GM19025 (cell line): ENCODE measurements around the gene SLC34A2.
"Not testable (repeated sequence)": the region's sequence is repeated elsewhere in the genome, so short reads cannot be mapped to it uniquely, and the experiment has no call there.

Experiments used
- ATAC-seq: cut with Tn5 transposase; IDR thresholded peaks from one replicate; pipeline ENCODE4 v1.9.1; 2021; ENCODE audit warnings: mild to moderate bottlenecking, low read depth, moderate library complexity; ENCODE audit not compliant: unreplicated experiment

Gene SLC34A2, protein sequence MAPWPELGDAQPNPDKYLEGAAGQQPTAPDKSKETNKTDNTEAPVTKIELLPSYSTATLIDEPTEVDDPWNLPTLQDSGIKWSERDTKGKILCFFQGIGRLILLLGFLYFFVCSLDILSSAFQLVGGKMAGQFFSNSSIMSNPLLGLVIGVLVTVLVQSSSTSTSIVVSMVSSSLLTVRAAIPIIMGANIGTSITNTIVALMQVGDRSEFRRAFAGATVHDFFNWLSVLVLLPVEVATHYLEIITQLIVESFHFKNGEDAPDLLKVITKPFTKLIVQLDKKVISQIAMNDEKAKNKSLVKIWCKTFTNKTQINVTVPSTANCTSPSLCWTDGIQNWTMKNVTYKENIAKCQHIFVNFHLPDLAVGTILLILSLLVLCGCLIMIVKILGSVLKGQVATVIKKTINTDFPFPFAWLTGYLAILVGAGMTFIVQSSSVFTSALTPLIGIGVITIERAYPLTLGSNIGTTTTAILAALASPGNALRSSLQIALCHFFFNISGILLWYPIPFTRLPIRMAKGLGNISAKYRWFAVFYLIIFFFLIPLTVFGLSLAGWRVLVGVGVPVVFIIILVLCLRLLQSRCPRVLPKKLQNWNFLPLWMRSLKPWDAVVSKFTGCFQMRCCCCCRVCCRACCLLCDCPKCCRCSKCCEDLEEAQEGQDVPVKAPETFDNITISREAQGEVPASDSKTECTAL

DNA sequence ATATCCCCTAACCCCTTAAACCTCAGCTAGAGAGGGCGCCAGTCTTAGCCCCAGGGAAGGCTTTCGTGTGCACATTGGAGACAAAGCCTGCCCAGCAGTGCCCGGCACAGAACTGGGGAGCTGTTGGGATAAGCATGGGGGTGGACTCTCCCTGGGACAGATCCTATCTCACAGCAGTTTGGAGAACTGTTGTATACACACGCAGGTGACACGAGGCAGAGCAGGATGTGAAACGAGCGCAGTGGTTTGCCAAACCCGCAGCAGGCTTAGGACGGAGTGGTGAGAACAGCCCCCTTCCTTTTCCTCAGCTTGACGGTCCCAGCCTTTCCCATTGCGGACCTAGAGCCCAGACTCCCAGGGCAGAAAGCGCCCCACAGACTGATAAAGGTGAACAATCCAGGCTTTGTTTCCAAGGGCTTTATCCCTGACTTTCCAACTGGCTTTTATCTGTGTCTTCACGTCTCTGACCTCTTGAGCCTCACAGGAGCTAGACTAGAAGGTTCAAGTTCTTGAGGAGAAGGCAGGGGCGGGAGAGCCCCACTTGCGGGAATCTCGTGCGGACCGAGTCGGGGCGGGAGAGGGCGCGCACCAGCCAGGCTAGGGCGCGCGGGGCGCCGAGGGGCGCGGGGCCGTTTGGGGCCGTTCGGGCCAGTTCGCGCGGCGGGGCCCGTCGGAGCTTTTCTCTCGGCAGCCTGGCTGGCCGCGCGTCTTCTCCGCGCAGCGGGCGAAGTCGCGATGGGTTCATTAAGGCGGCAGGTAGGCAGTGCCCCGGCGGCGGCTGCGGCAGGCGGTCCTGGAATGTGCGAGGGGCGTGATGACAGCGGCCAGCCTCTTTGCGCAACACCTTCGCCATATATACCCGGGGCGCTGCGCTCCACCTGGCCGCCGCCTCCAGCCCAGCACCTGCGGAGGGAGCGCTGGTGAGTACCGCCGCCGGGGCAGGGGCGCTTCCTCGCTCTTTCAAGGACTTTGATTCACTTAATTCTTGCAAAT is at the start of gene SLC34A2:
SLC34A2 (plus strand) TSS at position 881 of the 993 bp plus-strand sequence. CDS start 6,650 bp downstream, outside the sequence.
- ATAC-seq, result no peak

DNA sequence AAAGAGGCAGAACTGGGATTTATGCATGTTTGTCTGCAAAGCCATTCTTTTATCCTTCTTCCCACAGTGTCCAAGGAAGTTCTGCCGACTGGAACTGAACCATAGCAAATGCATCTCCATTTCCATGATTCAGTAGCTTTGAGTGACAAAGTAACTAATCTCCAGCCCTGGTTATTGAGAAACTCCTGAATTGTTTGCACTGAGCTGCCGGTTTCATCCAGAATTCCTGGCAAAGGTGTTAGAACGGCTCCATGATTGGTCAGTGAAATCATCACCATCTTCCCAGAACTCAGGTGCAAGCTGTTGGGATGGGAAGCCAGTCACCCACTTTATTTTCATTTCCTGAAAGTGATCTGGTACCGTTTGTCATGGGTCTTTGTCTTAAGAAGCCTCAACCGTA is 47.0 kb upstream of the SLC34A2 start:
- ATAC-seq, result no peak

DNA sequence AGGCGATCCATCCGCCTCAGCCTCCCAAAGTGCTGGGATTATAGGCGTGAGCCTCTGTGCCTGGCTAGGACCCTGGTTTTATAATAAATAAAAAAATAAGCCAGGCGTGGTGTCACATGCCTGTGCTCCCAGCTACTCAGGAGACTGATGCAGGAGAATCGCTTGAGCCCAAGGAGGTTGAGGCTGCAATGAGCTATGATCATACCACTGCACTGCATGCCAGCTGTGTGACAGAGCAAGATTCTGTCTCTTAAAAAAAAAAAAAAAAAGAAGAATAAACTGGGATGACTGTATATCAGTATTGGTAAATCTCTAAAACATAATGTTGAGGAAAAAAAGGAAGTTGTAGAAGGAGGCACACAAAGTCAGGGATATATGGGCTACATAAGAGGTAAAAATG is 45.7 kb upstream of the SLC34A2 start:
- no peak for ATAC-seq

DNA sequence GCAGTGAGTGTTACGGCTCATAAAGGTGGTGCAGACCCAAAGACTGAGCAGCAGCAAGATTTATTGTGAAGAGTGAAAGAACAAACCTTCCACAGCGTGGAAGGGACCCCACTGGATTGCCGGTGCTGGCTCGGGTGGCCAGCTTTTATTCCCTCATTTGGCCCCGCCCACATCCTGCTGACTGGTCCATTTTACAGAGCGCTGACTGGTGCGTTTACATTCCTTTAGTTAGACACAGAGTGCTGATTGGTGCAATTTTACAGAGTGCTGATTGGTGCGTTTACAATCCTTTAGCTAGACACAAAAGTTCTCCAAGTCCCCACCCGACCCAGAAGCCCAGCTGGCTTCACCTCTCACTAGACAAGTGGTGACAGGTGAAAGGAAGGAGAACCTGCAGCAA is 42.0 kb upstream of the SLC34A2 start:
- ATAC-seq, result not testable (repeated sequence)

DNA sequence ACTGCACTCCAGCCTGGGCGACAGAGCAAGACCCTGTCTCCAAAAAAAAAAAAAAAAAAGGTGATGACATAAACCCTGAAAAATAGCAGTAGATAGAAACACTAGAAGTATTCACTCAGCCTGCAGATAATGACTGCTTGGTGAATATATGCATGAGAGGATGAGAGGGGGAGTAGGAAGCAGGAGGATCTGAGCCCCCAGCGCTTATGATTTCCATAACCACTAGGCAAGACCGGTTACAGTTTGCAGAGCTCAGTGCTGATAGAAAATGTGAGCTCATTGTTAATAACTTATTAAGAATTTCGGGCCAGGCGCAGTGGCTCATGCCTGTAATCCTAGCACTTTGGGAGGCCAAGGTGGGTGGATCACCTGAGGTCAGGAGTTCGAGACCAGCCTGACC is 40.8 kb upstream of the SLC34A2 start:
- ATAC-seq, result no peak

DNA sequence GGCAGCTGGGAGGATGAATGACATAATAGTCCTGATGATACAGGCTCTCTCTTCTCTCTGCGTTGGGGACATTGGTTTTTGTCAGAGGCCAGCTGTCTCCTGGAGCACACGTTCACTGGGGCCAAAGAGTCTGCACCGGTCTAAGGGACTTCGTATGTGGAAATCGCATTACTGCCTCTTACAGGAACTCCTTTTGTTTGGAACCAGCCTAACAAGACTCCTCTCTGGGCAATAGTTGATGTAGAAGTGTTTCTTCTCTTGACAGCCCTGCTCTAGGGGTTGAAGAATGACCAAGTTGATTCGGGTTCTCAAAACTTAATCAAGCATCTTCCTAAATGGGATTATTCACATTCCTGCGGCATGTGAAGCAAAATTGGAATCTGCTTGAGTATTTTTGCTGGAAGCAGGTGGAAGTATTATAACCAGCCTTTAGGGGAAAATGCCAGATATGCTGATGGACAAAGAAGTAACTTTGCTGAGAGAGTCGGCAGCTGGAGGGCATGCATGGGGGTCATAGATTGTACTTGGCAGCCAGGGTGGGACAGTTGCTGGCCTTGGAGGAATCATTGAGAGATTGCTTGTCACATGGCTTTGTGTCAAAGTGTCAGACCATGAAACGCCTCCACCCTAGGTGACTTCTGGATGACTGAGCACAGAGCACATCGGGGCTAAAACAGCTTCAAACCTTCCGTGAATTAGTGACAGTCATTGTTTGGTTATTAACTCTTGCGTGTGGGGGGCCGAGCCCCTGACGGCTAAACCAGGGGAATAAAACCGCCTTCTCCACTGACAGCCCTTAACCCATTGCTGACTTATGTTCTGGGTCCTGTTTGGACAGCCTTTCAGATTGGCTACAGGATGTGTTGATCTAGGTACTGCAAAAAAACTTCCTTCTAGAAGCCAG is 34.4 kb upstream of the SLC34A2 start:
- no peak for ATAC-seq

DNA sequence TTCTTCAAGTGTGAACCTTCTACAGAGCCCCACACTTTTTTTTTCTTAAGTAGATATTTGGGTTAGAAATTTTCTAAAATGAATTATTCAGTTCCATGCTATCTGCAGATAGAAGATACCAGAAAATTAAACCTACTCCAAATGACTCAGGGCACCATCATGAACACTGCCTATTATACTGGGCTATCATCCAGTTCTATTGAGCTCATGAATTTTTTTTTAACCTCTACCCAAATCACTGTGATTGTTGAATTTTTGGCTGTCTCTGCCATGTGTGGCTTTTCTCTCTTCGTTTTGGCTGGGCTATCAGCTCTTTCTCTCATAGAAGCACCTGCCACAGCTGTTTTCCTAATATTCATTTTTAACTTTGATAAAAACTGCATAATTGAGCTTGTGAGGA is 31.0 kb upstream of the SLC34A2 start:
- no peak for ATAC-seq

DNA sequence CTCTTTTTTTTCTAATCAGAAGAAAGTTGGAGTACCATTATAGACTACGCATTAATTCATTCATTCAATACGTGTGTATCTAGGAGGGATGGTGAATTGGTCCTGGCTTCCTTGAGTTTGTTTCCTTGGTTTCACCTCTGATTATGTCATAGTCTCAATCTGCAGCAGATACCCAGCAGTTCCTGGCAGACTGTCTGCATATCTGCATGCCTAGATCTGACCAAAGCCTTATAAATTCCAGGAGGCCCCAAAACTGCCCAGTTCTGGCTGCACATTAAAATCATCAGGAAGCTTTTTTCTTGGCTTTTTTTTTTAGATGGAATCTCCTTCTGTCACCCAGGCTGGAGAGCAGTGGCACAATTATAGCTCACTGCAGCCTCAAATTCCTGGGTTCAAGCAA is 27.2 kb upstream of the SLC34A2 start:
- no peak for ATAC-seq

DNA sequence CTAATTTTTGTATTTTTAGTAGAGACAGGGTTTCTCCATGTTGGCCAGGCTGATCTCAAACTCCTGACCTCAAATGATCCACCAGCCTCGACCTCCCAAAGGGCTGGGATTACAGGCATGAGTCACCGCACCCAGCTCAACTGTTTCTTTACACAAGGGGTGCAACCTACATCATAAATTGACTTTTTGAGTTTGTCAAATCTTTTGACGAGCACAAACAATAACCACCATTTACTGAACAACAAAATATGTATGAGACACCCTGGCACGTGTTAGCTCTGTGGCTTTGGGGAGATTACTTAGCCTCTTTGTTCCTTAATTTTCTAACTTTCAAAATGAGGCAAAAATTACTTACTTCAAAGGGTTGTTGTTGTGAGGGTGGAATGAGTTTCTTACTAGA is 23.5 kb upstream of the SLC34A2 start:
- ATAC-seq, result no peak

DNA sequence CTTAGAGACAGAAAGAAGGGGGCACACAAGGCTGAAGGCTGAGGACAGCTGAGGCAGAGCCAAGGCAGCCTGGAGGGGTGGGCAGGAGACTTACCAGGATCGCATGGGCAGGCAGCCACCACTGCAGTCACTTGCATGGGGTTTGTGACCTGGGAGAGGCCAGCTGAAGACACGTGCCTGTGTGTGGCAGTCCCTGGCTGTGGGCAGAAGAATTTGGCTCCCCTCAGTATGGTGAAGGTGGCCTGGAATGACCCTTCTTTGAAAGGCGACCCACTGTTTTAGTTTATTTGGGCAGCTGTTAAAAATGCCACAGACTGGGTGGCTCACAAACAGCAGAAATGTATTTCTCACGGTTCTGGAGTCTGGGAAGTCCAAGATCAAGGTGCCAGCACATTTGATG is 22.1 kb upstream of the SLC34A2 start:
- ATAC-seq, result no peak

DNA sequence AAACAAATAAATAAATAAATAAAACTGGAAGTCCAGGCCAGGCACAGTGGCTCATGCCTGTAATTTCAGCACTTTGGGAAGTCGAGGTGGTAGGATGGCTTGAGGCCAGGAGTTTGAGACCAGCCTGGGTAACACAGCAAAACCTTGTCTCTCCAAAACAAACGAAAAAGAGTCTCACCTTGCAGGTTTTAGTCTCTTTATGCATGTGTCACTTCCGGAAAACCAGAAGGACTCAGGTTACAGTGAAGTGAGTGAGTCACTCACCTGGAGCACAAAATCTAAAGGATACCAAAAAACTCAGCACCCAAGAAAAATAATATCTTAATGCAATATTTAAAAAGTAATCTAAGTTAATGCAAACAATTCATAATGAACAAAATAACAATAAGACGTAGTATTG is 20.1 kb upstream of the SLC34A2 start:
- ATAC-seq, result no peak

DNA sequence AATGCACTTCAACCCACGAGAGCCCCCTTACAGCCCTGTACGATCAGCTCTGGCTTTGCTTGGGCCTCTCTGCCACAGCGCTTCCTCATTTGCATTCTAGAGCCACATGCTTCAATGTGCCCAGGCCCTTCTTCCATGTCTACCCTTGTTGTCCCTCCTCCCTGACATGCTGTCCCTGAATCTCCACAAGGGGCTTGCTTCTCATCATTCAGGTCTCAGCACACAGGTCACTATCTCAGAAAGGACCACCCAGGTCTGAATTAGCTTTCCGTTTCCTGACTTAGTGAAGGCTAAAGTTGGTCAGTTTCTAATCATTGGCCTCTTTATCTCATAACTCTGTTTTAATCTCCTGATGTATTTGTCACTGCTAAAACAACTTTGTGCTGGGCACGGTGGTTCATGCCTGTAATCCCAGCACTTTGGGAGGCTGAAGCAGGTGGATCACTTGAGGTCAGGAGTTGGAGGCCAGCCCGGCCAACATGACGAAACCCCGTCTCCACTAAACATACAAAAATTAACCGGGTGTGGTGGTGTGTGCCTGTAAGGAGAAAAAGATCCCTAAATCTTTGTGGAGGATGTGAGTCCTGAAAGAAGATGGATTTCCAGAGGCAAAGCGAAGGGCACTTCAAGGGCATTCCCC is 17.9 kb upstream of the SLC34A2 start:
- no peak for ATAC-seq

DNA sequence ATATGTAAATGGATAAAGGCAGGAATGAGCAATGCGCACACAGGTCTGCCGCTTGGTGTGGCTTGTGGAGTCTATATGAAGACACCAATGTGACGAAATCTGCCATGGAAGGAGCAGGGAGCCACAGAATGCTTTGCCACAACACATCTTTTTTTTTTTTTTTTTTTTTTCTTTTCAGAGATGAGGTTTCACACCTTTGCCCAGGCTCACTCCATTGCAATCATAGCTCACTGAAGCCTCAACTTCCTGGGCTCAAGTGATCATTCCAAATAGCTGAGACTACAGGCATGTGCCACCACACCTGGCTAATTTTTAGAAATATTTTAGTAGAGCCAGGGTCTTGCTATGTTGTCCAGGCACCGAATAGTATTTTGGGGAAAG is 17.4 kb upstream of the SLC34A2 start:
- ATAC-seq, result no peak

DNA sequence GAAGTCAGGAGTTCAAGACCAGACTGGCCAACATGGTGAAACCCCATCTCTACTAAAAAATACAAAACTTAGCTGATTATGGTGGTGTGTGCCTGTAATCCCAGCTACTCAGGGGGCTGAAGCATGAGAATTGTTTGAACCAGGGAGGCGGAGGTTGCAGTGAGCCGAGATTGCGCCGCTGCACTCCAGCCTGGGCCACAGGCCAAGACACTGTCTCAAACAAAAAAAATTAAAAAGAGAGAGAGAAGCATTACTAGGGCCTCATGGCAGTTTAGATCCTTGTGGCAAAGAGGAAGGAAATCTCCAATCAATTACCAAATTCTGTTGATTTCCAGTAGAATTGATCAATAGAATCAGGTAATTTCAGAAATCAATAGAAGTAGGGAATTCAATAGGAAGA is 16.8 kb upstream of the SLC34A2 start:
- no peak for ATAC-seq

DNA sequence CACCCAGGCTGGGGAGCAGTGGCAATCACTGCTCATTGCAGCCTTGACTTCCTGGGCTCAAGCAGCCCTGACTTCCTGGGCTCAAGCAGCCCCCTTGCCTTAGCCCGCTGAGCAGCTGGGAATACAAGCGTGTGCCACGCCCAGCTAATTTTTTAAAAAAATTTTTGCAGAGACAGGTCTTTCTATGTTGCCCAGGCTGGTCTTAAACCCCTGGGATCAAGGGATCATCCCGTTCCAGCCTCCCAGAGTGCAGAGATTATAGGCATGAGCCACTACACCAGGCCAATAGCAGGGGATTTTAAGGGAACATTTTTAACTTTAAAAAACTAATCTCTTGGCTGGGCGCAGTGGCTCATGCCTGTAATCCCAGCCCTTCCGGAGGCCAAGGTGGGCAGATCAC is 5.3 kb upstream of the SLC34A2 start:
- ATAC-seq, result no peak

DNA sequence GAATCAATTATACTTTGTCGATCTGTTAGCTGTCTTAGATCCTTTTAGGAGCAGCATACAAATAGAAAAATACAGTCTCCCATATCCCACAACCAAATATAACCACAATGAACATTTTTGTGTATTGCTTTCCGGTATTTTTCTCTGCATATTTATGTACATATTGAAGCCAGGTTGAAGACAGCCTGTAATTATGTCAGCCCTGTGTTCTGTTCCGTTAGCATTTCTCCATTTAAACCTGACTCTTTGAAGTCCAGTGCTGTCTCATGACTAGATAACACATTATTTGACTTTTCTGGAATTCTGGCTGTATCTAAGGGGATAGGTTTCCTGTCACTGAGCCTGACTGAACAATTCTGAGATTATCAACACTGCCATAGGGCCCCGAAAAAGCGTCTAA is 4.0 kb upstream of the SLC34A2 start:
- no peak for ATAC-seq

DNA sequence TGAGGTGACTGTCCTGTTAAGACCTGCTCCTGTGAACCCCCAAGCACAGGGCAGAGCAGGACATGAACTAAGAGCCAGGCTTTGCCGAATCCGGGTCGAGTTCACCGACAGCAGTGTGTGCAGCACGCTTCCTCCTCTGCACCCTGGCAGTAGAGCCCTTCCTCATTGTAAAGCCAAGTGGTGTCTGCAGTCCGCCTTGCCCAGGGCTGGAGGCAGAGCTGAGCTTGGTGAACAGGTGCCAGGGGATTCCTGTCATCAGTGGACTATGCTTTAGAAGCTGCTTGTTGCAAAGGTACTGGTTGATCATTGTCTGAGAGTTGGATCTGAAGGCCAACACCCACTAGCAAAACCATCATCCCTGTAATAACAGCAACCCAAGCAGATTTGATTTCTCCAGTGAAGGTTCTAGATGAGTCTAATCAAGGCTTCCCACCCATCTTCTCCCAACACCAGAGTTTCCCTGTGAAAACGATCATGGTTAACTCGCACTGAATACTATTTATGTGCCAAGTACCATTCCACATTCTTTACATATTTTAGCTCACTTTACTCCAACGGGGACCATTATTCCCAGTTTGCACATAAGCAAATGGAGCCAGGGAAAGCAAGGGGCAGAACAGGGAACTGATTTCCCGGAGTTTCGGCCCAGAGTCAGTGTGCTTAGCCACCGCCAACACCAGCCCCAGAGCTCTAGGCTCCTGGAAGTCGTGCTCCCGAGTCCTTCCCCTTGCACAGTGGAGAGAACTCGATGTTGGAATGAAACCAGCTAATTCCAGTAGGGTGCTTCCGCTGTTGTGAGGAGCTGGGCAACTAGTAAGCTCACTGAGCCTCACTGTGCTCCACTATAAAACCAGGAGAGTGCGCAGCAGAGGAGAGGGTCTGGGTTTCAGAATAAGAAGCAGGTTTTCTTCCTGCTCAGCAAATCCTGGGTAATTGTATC is 1.4 kb upstream of the SLC34A2 start:
- ATAC-seq, result no peak

DNA sequence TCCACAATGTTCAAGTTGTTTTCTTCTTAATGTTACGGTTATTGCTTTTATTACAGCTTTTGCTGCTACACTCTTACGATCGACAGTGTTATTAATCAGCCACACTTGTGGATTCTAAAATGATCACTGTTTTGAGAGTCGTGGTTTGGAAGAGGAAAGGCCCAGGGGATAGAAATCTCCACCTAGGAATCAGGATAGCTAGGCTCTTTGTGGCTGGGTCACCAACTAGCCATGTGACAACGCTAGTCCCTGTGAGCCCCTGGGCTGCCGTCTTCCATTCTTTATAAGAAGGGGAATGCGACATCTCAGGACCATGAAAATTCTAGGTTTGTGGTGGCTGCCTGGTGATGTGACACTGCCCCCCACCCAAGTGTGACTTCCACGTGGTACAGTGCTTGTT is 380 bp downstream of the SLC34A2 start:
- no peak for ATAC-seq
